ENCODE data around the gene SLC41A1.

DNA sequence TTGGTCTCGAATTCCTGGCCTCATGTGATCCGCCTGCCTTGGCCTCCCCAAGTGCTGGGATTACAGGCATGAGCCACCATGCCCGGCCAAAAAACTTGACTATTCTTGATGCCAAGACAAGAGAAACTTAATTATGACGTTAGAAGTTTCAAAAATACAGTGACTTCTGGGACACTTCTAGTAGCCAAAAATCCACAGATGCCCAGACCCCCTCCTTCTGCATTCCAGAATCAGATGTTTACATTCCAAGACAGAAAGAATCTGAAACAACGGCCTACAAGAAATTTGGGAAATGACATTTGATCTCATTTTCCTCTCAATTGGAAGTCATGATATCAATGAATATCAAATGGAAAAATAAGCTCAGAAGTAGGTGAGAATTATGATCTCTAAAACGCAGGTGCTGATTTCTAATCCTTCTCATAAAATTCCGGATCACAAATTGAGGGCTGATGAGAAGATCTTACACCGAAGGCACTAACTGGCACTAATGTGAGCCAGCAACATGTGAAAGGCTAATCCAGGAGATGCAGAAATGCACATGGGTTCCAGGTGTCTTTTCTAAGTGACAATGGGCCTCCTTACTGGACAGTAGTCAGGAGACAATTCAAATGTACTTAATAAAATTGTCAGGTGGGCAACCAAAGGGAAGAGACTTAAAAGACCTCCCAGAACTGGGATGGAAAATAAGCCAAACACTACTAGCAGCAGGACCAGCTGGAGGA lies 43.2 kb downstream of the SLC41A1 start:
- TF ChIP-seq EZH2phosphoT487 (IDR thresholded peaks at IDR 0.05; ENCODE audit: low read depth, severe bottlenecking, unreplicated experiment) = no peak
- no peak for TF ChIP-seq EZH2 (IDR thresholded peaks at IDR 0.05; ENCODE audit: borderline replicate concordance)
- TF ChIP-seq CTCF (IDR thresholded peaks at IDR 0.05; ENCODE audit: poor library complexity) = no peak
